ENCODE results near the gene GSG1L2. TPM values are rescaled to one million over a fixed set of nuclear protein-coding genes. Genes with fewer than 3 reads are reported as not detected.

GSG1L2 gene
- total and polyA plus RNA-seq, 2 donors (not counting 1 experiment from before 2014, with no cell fraction given), result not detected

GRCh38 chr17:9854255-9854654 is 32.4 kb upstream of the GSG1L2 start:
- no peak for DNase-seq
- Histone ChIP-seq H3K36me3 (replicated peaks in 1 of 2; ENCODE audit: control extremely low read depth in 1 of 2, control insufficient read depth in 1 of 2, extremely low read depth in 1 of 2, insufficient read depth in 2 of 2, low read length in 1 of 2) (no peaks in the 10 kb centered on the region), H2AFZ (ENCODE audit: insufficient read depth, low read depth, low read length, poor library complexity, severe bottlenecking) (no peak overlapping the region), H3K9ac (ENCODE audit: low read length) (no peak overlapping the region), H3K79me2 (ENCODE audit: control insufficient read depth, insufficient read depth, low read length) (no peaks in the 10 kb centered on the region), H3K4me1 (ENCODE audit: control insufficient read depth in 2 of 2, insufficient read depth in 2 of 2, low read length in 2 of 2) (no peaks in the 10 kb centered on the region), H3K4me3 (ENCODE audit: control extremely low read depth in 1 of 5, extremely low read depth in 1 of 5, insufficient read depth in 1 of 5, low read depth in 2 of 5, low read length in 4 of 5) (no peak overlapping the region), H3K9me3 (ENCODE audit: control extremely low read depth in 1 of 3, control insufficient read depth in 2 of 3, insufficient read depth in 1 of 3, low read length in 2 of 3) (no peaks in the 10 kb centered on the region), H3K4me2 (replicated peaks; ENCODE audit: low read depth, low read length, poor library complexity, severe bottlenecking) (no peak overlapping the region), H4K20me1 (ENCODE audit: control insufficient read depth, insufficient read depth, low read length, poor library complexity, severe bottlenecking) (no peaks in the 10 kb centered on the region), H3K27me3 (replicated peaks in 1 of 4; ENCODE audit: control extremely low read depth in 1 of 4, control insufficient read depth in 3 of 4, insufficient read depth in 4 of 4, low read length in 3 of 4) (no peaks in the 10 kb centered on the region), H3K27ac (ENCODE audit: low read length in 2 of 2) (no peak overlapping the region)
- Mint-ChIP-seq H3K9me3 (ENCODE audit: insufficient read depth) (no peaks in the 10 kb centered on the region), H3K27ac (no peak overlapping the region), H3K4me3 (no peak overlapping the region), H3K4me1 (no peaks in the 10 kb centered on the region), H3K27me3 (peaks cover 6% of the 10 kb centered on the region)
- WGBS (ENCODE audit: insufficient coverage), result 63% methylated on average over 1 of the region's 5 CpGs
- intact Hi-C loops (cut with micrococcal nuclease), result no loop called here
- CTCF ChIA-PET, result no interaction called here
- ATAC-seq (ENCODE audit: low read depth), result no peak
- TF ChIP-seq CTCF (IDR thresholded peaks at IDR 0.05), result no peak
- no peak for TF ChIP-seq EZH2 (IDR thresholded peaks at IDR 0.05; ENCODE audit: borderline replicate concordance, insufficient read depth, low read depth, low read length, poor library complexity, severe bottlenecking)
- POLR2A ChIA-PET, result no interaction called here

- H3K36me3 ChIP-seq (replicated peaks in 1 of 2; ENCODE audit: control extremely low read depth in 1 of 2, control insufficient read depth in 1 of 2, extremely low read depth in 1 of 2, insufficient read depth in 2 of 2, low read length in 1 of 2), result no peaks in the 10 kb centered on the region
- no peaks in the 10 kb centered on the region for H3K79me2 ChIP-seq (ENCODE audit: control insufficient read depth, insufficient read depth, low read length)
- peaks cover 0 to 5% (median 0%) of the 10 kb centered on the region in 3 donors for H3K9me3 ChIP-seq (ENCODE audit: control extremely low read depth in 1 of 3, control insufficient read depth in 2 of 3, insufficient read depth in 1 of 3, low read length in 2 of 3)
- no peak overlapping the region for H3K4me3 Mint-ChIP-seq
- no peak for ATAC-seq (ENCODE audit: low read depth)
- ChIA-PET POLR2A (interaction anchor here (0.5 kb wide), 1 partner anchor 10 kb away, joined by 7 read pairs; no protein-coding TSS in a partner anchor), CTCF (no interaction called here)
- DNase-seq, result no peak
- H3K27me3 Mint-ChIP-seq, result peaks cover 6% of the 10 kb centered on the region
- H4K20me1 ChIP-seq (ENCODE audit: control insufficient read depth, insufficient read depth, low read length, poor library complexity, severe bottlenecking), result no peaks in the 10 kb centered on the region
- 84% methylated on average over 4 of the region's 5 CpGs for WGBS (ENCODE audit: insufficient coverage)
- intact Hi-C loops (cut with micrococcal nuclease), result no loop called here
- no peak overlapping the region for H3K27ac ChIP-seq (ENCODE audit: low read length in 2 of 2)
- no peaks in the 10 kb centered on the region for H3K27me3 ChIP-seq (replicated peaks in 1 of 4; ENCODE audit: control extremely low read depth in 1 of 4, control insufficient read depth in 3 of 4, insufficient read depth in 4 of 4, low read length in 3 of 4)
- no peak overlapping the region for H3K4me3 ChIP-seq (ENCODE audit: control extremely low read depth in 1 of 5, extremely low read depth in 1 of 5, insufficient read depth in 1 of 5, low read depth in 2 of 5, low read length in 4 of 5)
- no peaks in the 10 kb centered on the region for H3K4me1 Mint-ChIP-seq
- no peak overlapping the region for H3K27ac Mint-ChIP-seq
- no peak overlapping the region for H3K9ac ChIP-seq (ENCODE audit: low read length)
- no peak overlapping the region for H2AFZ ChIP-seq (ENCODE audit: insufficient read depth, low read depth, low read length, poor library complexity, severe bottlenecking)
- H3K4me2 ChIP-seq (replicated peaks; ENCODE audit: low read depth, low read length, poor library complexity, severe bottlenecking), result no peak overlapping the region
- TF ChIP-seq EZH2 (IDR thresholded peaks at IDR 0.05; ENCODE audit: borderline replicate concordance, insufficient read depth, low read depth, low read length, poor library complexity, severe bottlenecking), result no peak
- H3K9me3 Mint-ChIP-seq (ENCODE audit: insufficient read depth), result no peaks in the 10 kb centered on the region
- no peaks in the 10 kb centered on the region for H3K4me1 ChIP-seq (ENCODE audit: control insufficient read depth in 2 of 2, insufficient read depth in 2 of 2, low read length in 2 of 2)
These were observed 28.3 kb upstream of the GSG1L2 start for GRCh38 chr17:9850151-9850550.
